Adipocyte (in vitro differentiated cells): ENCODE measurements around the gene TAS2R42.
A peak's percentile ranks its signal among the peaks of the same experiment; 100 is the strongest.

ENCODE experiments used
- DNase-seq: peaks from one replicate; pipeline ENCODE4 v3.0.0-alpha.2; 2015; ENCODE audit warnings: low read depth
- H3K27me3 ChIP-seq: replicated peaks from 2 replicates; pipeline ENCODE4 v1.7.0; 2013; ENCODE audit warnings: mild to moderate bottlenecking, low read length, moderate library complexity; ENCODE audit not compliant: control insufficient read depth, insufficient read depth
- H3K36me3 ChIP-seq: 2 replicates; pipeline ENCODE4 v1.7.0; 2013; ENCODE audit warnings: low read length, mild to moderate bottlenecking, moderate library complexity; ENCODE audit not compliant: control insufficient read depth, insufficient read depth, severe bottlenecking
- H3K4me1 ChIP-seq: 2 replicates; pipeline ENCODE4 v1.7.0; 2013; ENCODE audit warnings: mild to moderate bottlenecking, low read length, moderate library complexity; ENCODE audit not compliant: control insufficient read depth, insufficient read depth
- H3K4me3 ChIP-seq: 2 replicates; pipeline ENCODE4 v1.7.0; 2013; ENCODE audit warnings: mild to moderate bottlenecking, low read length, moderate library complexity
- H3K9ac ChIP-seq: 2 replicates; pipeline ENCODE4 v1.7.0; 2013; ENCODE audit warnings: mild to moderate bottlenecking, low read length, moderate library complexity
- H3K9me3 ChIP-seq: 2 replicates; pipeline ENCODE4 v1.7.0; 2013; ENCODE audit warnings: mild to moderate bottlenecking, low read length, moderate library complexity; ENCODE audit not compliant: control insufficient read depth

TAS2R42 gene

GRCh38 chr12:11186837-11187236, at the start of gene TAS2R42:
Gene TAS2R42 (minus strand): TSS chr12:11186937. CDS start chr12:11186937, 0 bp downstream.
- Histone ChIP-seq H3K27me3 (no peaks in the 10 kb centered on the region), H3K4me1 (no peaks in the 10 kb centered on the region), H3K9ac (no peak within 1 kb of the TSS), H3K36me3 (peaks cover 3% of the 10 kb centered on the region), H3K9me3 (no peaks in the 10 kb centered on the region), H3K4me3 (no peak within 1 kb of the TSS)
- DNase-seq: no peak

- Histone ChIP-seq H3K9me3 (no peaks in the 10 kb centered on the region), H3K4me3 (no peak overlapping the region), H3K4me1 (no peaks in the 10 kb centered on the region), H3K9ac (no peak overlapping the region), H3K27me3 (no peaks in the 10 kb centered on the region), H3K36me3 (no peaks in the 10 kb centered on the region)
- no peak for DNase-seq
Measured at GRCh38 chr12:11233532-11233931, 46.8 kb upstream of the TAS2R42 start.

- H3K9me3 ChIP-seq: no peaks in the 10 kb centered on the region
- peak; percentile 64 for DNase-seq
- no peak overlapping the region for H3K9ac ChIP-seq
- H3K4me1 ChIP-seq: no peaks in the 10 kb centered on the region
- no peak overlapping the region for H3K4me3 ChIP-seq
- no peaks in the 10 kb centered on the region for H3K27me3 ChIP-seq
- H3K36me3 ChIP-seq: no peaks in the 10 kb centered on the region
Measured at GRCh38 chr12:11228296-11228879, 41.7 kb upstream of the TAS2R42 start.

GRCh38 chr12:11227373-11227772, 40.6 kb upstream of the TAS2R42 start:
- no peak overlapping the region for H3K9ac ChIP-seq
- H3K36me3 ChIP-seq: no peaks in the 10 kb centered on the region
- H3K27me3 ChIP-seq: no peaks in the 10 kb centered on the region
- DNase-seq: no peak
- no peaks in the 10 kb centered on the region for H3K4me1 ChIP-seq
- H3K9me3 ChIP-seq: no peaks in the 10 kb centered on the region
- H3K4me3 ChIP-seq: no peak overlapping the region

- H3K36me3 ChIP-seq: no peaks in the 10 kb centered on the region
- H3K4me1 ChIP-seq: no peaks in the 10 kb centered on the region
- no peak overlapping the region for H3K9ac ChIP-seq
- no peak overlapping the region for H3K4me3 ChIP-seq
- DNase-seq: no peak
- H3K9me3 ChIP-seq: peaks cover 3% of the 10 kb centered on the region
- no peaks in the 10 kb centered on the region for H3K27me3 ChIP-seq
Measured at GRCh38 chr12:11209113-11209512, 22.4 kb upstream of the TAS2R42 start.

GRCh38 chr12:11204173-11204572, 17.4 kb upstream of the TAS2R42 start:
- H3K4me1 ChIP-seq: peaks cover 10% of the 10 kb centered on the region
- no peak overlapping the region for H3K9ac ChIP-seq
- no peaks in the 10 kb centered on the region for H3K36me3 ChIP-seq
- H3K4me3 ChIP-seq: no peak overlapping the region
- no peaks in the 10 kb centered on the region for H3K27me3 ChIP-seq
- H3K9me3 ChIP-seq: peaks cover 6% of the 10 kb centered on the region
- DNase-seq: no peak

- peaks cover 10% of the 10 kb centered on the region for H3K4me1 ChIP-seq
- peak; percentile 3 for DNase-seq
Measured at GRCh38 chr12:11202811-11203210, 16.1 kb upstream of the TAS2R42 start.

GRCh38 chr12:11183011-11183410, 3.7 kb downstream of the TAS2R42 start:
- no peaks in the 10 kb centered on the region for H3K4me1 ChIP-seq
- no peaks in the 10 kb centered on the region for H3K36me3 ChIP-seq
- H3K4me3 ChIP-seq: no peak overlapping the region
- no peak overlapping the region for H3K9ac ChIP-seq
- H3K27me3 ChIP-seq: no peaks in the 10 kb centered on the region
- DNase-seq: no peak
- no peaks in the 10 kb centered on the region for H3K9me3 ChIP-seq

More at GRCh38 chr12:11202811-11203210, 16.1 kb upstream of the TAS2R42 start:
- Histone ChIP-seq H3K9ac (no peak overlapping the region), H3K4me3 (no peak overlapping the region), H3K9me3 (peaks cover 6% of the 10 kb centered on the region), H3K36me3 (no peaks in the 10 kb centered on the region), H3K27me3 (no peaks in the 10 kb centered on the region)

GRCh38 chr12:11182529-11182928, 4.2 kb downstream of the TAS2R42 start:
- H3K4me3 ChIP-seq: no peak overlapping the region
- no peaks in the 10 kb centered on the region for H3K36me3 ChIP-seq
- H3K9me3 ChIP-seq: no peaks in the 10 kb centered on the region
- DNase-seq: no peak
- no peak overlapping the region for H3K9ac ChIP-seq
- no peaks in the 10 kb centered on the region for H3K27me3 ChIP-seq
- H3K4me1 ChIP-seq: no peaks in the 10 kb centered on the region

- Histone ChIP-seq H3K9ac (no peak overlapping the region), H3K4me3 (no peak overlapping the region), H3K27me3 (no peaks in the 10 kb centered on the region), H3K4me1 (peaks cover 3% of the 10 kb centered on the region), H3K9me3 (no peaks in the 10 kb centered on the region), H3K36me3 (no peaks in the 10 kb centered on the region)
- DNase-seq: no peak
Measured at GRCh38 chr12:11178250-11178649, 8.5 kb downstream of the TAS2R42 start.

GRCh38 chr12:11174022-11174421, 12.7 kb downstream of the TAS2R42 start:
- no peak overlapping the region for H3K4me3 ChIP-seq
- H3K9me3 ChIP-seq: no peaks in the 10 kb centered on the region
- DNase-seq: peak; percentile 47
- H3K9ac ChIP-seq: no peak overlapping the region
- peaks cover 29% of the 10 kb centered on the region for H3K4me1 ChIP-seq
- H3K36me3 ChIP-seq: no peaks in the 10 kb centered on the region
- H3K27me3 ChIP-seq: no peaks in the 10 kb centered on the region
